NT2/D1 (cell line): ENCODE results near the gene TEKT3.

Source experiments
- DNase-seq: peaks from one replicate; pipeline ENCODE4 v3.0.0-alpha.2; 2011; ENCODE audit warnings: low read depth, low spot score
- H3K27me3 ChIP-seq: 2 replicates; pipeline ENCODE4 v1.6.0; 2011; ENCODE audit warnings: mild to moderate bottlenecking; ENCODE audit not compliant: insufficient read length, insufficient read depth
- H3K36me3 ChIP-seq: 2 replicates; pipeline ENCODE4 v1.6.1; 2011; ENCODE audit warnings: mild to moderate bottlenecking, low read length, mixed read lengths; ENCODE audit not compliant: insufficient read depth, insufficient read length
- H3K4me1 ChIP-seq: 2 replicates; pipeline ENCODE4 v1.5.1; 2011; ENCODE audit not compliant: insufficient read depth, insufficient read length
- H3K4me3 ChIP-seq: 2 replicates; pipeline ENCODE4 v1.5.1; 2011; ENCODE audit warnings: low read depth; ENCODE audit not compliant: insufficient read length
- H3K9ac ChIP-seq: 2 replicates; pipeline ENCODE4 v1.6.0; 2011; ENCODE audit warnings: low read depth; ENCODE audit not compliant: insufficient read length
- H3K9me3 ChIP-seq: 2 replicates; pipeline ENCODE4 v1.5.1; 2011; ENCODE audit warnings: mild to moderate bottlenecking, low read length; ENCODE audit not compliant: insufficient read depth
- SUZ12 ChIP-seq: IDR thresholded peaks from 2 replicates; pipeline ENCODE4 v1.6.1; 2011; ENCODE audit not compliant: insufficient read length, insufficient read depth; ENCODE audit errors: extremely low read depth
- YY1 ChIP-seq: IDR thresholded peaks from 2 replicates; pipeline ENCODE4 v1.6.1; 2011; ENCODE audit not compliant: insufficient read length, insufficient read depth
- ZNF274 ChIP-seq: IDR thresholded peaks from 2 replicates; pipeline ENCODE4 v1.6.1; 2011; ENCODE audit warnings: mild to moderate bottlenecking, low read depth, low read length

TEKT3 gene

DNA sequence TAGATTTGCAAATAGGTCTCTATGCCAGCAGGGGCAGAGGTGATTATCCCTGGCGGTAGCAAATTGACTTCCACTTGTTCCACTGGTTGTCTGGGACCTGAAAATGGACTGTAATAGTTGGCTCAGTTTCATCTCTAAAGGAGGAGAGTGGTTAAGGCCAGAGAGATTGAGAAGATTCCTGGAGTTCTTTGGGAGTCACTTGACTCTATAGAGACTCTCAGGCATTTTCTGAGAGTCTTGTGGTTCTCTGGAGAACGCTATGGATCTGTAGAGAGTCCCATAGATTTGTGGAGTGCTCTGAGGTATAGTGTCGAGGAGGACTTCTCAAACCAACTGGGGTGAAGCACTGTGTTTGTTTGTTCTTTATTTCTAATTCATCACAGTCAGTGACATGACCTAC, 67.4 kb downstream of the TEKT3 start:
- DNase-seq: no peak
- no peaks in the 10 kb centered on the region for H3K27me3 ChIP-seq
- H3K4me3 ChIP-seq: no peak overlapping the region
- no peaks in the 10 kb centered on the region for H3K36me3 ChIP-seq
- no peaks in the 10 kb centered on the region for H3K4me1 ChIP-seq
- TF ChIP-seq ZNF274 (no peak), YY1 (no peak), SUZ12 (no peak)
- H3K9ac ChIP-seq: no peak overlapping the region
- peaks cover 6% of the 10 kb centered on the region; the same call in 1 of the 2 replicates for H3K9me3 ChIP-seq

- Histone ChIP-seq H3K4me1 (no peaks in the 10 kb centered on the region), H3K27me3 (no peaks in the 10 kb centered on the region), H3K9me3 (peaks cover 6% of the 10 kb centered on the region; the same call in 1 of the 2 replicates), H3K36me3 (no peaks in the 10 kb centered on the region), H3K4me3 (no peak overlapping the region), H3K9ac (no peak overlapping the region)
- DNase-seq: no peak
- TF ChIP-seq YY1: no peak
- no peak for TF ChIP-seq SUZ12
- TF ChIP-seq ZNF274: no peak
Observed at GRCh38 chr17:15273141-15273793, 68.1 kb downstream of the TEKT3 start.

GRCh38 chr17:15271741-15272140, 69.7 kb downstream of the TEKT3 start:
- Histone ChIP-seq H3K27me3 (no peaks in the 10 kb centered on the region), H3K4me3 (no peak overlapping the region), H3K9ac (no peak overlapping the region), H3K9me3 (peaks cover 6% of the 10 kb centered on the region; the same call in 1 of the 2 replicates), H3K4me1 (no peaks in the 10 kb centered on the region), H3K36me3 (no peaks in the 10 kb centered on the region)
- TF ChIP-seq YY1 (no peak), ZNF274 (no peak)
- DNase-seq: no peak

- H3K36me3 ChIP-seq: no peaks in the 10 kb centered on the region
- H3K27me3 ChIP-seq: no peaks in the 10 kb centered on the region
- no peaks in the 10 kb centered on the region for H3K4me1 ChIP-seq
- H3K4me3 ChIP-seq: no peak overlapping the region
- no peak overlapping the region for H3K9ac ChIP-seq
- TF ChIP-seq YY1 (no peak), SUZ12 (no peak), ZNF274 (no peak)
- H3K9me3 ChIP-seq: peaks cover 6% of the 10 kb centered on the region; the same call in 1 of the 2 replicates
- no peak for DNase-seq
Observed at GRCh38 chr17:15270628-15271381, 70.6 kb downstream of the TEKT3 start.

GRCh38 chr17:15269780-15270089, 71.7 kb downstream of the TEKT3 start:
- Histone ChIP-seq H3K27me3 (no peaks in the 10 kb centered on the region), H3K9ac (no peak overlapping the region), H3K4me1 (no peaks in the 10 kb centered on the region), H3K9me3 (peaks cover 6% of the 10 kb centered on the region; the same call in 1 of the 2 replicates), H3K36me3 (no peaks in the 10 kb centered on the region), H3K4me3 (no peak overlapping the region)
- TF ChIP-seq SUZ12: no peak
- no peak for TF ChIP-seq YY1
- no peak for TF ChIP-seq ZNF274
- no peak for DNase-seq

DNA sequence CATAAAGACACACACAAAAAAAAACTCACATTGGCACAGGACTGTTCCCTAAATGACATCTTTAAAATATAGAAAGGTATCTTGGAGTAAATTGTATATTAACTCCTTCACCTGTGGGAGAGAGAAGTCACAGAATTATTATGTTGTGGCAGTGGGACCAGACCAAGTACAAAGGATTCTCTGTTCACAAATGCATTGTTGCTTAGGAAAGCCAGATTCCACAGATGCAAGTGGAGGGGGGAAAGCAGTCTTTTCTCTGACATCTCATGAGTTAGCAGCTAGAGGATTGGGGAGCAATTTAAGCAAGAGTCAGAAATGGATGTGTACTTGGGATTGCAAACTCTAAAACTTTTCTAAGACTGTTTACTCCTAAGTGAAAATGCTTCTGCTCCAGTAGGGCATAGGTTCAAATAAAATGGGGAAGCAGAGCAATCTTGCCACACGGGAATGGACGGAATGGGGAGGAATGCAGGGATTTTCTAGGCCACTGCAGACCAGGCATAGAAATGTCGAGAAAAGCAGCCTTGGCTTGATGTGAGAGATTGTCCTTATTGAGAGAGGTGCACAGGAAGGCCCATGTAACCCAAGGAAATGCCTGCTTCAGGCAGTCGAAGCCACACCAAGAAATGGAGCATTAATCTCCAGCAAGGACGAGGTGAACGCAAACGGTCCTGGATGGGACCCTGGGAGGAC, 72.2 kb downstream of the TEKT3 start:
- Histone ChIP-seq H3K4me1 (no peaks in the 10 kb centered on the region), H3K9me3 (peaks cover 6% of the 10 kb centered on the region; the same call in 1 of the 2 replicates), H3K4me3 (no peak overlapping the region), H3K27me3 (peaks cover 4% of the 10 kb centered on the region), H3K9ac (no peak overlapping the region), H3K36me3 (no peaks in the 10 kb centered on the region)
- DNase-seq: no peak
- TF ChIP-seq ZNF274 (no peak), SUZ12 (no peak), YY1 (no peak)

- no peak overlapping the region for H3K4me3 ChIP-seq
- no peak for TF ChIP-seq YY1
- no peak for TF ChIP-seq SUZ12
- no peak for TF ChIP-seq ZNF274
- no peaks in the 10 kb centered on the region for H3K4me1 ChIP-seq
- no peaks in the 10 kb centered on the region for H3K36me3 ChIP-seq
- peaks cover 12% of the 10 kb centered on the region for H3K27me3 ChIP-seq
- H3K9me3 ChIP-seq: peaks cover under 1% of the 10 kb centered on the region; the same call in 1 of the 2 replicates
- no peak overlapping the region for H3K9ac ChIP-seq
- no peak for DNase-seq
Observed at GRCh38 chr17:15268461-15268860, 72.9 kb downstream of the TEKT3 start.
